Sigmoid colon (tissue), 4 donors: ENCODE measurements around the gene AGT.

Source experiments
- EP300 ChIP-seq, 4 donors: sonication (generic); formaldehyde crosslinking; IDR thresholded peaks; one replicate each; pipeline ENCODE4 v1.6.1; 2017; ENCODE audit warnings: antibody characterized with exemption in 4 of 4
- POLR2A ChIP-seq, 2 donors: fragments of 450-650 bp; IDR thresholded peaks; one replicate each; pipeline ENCODE4 v1.6.1; 2016; ENCODE audit warnings: antibody characterized with exemption in 2 of 2, mild to moderate bottlenecking in 2 of 2, moderate library complexity in 2 of 2
- POLR2AphosphoS5 ChIP-seq, 4 donors: sonication (generic); formaldehyde crosslinking; IDR thresholded peaks; one replicate each; pipeline ENCODE4 v1.6.1; 2017; ENCODE audit warnings: antibody characterized with exemption in 4 of 4
- TF ChIP-seq, protein P1 (sequence below), 4 experiments: fragments of 450-650 bp in 3 of 4; fragments of 200-600 bp in 1 of 4; IDR thresholded peaks; one replicate each; pipeline ENCODE4 v1.5.1; 2016 to 2019; ENCODE audit warnings: antibody characterized with exemption in 4 of 4, mild to moderate bottlenecking in 3 of 4, moderate library complexity in 2 of 4

DNA sequence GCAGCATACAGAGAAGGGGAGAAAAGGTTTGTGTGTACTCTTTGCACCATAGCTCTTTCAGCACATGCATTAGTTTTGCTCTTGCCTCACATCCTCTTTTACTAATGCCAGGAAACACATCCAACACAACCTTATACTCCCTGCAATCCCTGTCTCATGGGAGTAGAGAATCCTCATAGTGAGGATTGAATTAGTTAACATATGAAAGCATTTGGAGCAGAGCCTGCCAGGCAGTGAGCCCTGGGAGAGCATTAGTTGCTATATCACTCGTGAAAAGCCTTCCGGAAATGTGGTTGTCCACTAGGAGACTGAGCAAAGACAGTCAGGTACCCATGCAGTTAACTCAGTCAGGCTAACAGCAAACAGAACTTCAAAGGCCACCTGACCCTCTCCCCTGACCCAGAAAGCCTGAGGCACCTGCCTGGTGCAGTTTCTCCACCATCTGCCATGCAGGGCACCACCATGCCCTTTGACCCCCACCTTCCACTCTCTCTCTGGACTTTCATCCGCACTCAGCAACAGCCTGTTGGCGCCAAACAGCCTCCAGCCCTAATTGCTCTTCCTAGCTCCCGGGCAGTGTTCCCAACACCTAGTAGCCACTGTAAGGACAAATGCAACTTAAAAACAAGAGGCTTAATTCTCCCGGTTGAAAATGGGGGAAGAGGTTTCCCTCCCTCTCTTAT lies 14.9 kb upstream of the AGT start:
- TF ChIP-seq POLR2AphosphoS5 (IDR thresholded peaks at IDR 0.05) (no peak), POLR2A (IDR thresholded peaks at IDR 0.05) (no peak), EP300 (IDR thresholded peaks at IDR 0.05) (no peak)
- TF ChIP-seq, protein P1, sequence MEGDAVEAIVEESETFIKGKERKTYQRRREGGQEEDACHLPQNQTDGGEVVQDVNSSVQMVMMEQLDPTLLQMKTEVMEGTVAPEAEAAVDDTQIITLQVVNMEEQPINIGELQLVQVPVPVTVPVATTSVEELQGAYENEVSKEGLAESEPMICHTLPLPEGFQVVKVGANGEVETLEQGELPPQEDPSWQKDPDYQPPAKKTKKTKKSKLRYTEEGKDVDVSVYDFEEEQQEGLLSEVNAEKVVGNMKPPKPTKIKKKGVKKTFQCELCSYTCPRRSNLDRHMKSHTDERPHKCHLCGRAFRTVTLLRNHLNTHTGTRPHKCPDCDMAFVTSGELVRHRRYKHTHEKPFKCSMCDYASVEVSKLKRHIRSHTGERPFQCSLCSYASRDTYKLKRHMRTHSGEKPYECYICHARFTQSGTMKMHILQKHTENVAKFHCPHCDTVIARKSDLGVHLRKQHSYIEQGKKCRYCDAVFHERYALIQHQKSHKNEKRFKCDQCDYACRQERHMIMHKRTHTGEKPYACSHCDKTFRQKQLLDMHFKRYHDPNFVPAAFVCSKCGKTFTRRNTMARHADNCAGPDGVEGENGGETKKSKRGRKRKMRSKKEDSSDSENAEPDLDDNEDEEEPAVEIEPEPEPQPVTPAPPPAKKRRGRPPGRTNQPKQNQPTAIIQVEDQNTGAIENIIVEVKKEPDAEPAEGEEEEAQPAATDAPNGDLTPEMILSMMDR (IDR thresholded peaks at IDR 0.05): no peak
